ENCODE data around the gene TAB2.
A peak's percentile ranks its signal among the peaks of the same experiment; 100 is the strongest.

Gene TAB2

DNA sequence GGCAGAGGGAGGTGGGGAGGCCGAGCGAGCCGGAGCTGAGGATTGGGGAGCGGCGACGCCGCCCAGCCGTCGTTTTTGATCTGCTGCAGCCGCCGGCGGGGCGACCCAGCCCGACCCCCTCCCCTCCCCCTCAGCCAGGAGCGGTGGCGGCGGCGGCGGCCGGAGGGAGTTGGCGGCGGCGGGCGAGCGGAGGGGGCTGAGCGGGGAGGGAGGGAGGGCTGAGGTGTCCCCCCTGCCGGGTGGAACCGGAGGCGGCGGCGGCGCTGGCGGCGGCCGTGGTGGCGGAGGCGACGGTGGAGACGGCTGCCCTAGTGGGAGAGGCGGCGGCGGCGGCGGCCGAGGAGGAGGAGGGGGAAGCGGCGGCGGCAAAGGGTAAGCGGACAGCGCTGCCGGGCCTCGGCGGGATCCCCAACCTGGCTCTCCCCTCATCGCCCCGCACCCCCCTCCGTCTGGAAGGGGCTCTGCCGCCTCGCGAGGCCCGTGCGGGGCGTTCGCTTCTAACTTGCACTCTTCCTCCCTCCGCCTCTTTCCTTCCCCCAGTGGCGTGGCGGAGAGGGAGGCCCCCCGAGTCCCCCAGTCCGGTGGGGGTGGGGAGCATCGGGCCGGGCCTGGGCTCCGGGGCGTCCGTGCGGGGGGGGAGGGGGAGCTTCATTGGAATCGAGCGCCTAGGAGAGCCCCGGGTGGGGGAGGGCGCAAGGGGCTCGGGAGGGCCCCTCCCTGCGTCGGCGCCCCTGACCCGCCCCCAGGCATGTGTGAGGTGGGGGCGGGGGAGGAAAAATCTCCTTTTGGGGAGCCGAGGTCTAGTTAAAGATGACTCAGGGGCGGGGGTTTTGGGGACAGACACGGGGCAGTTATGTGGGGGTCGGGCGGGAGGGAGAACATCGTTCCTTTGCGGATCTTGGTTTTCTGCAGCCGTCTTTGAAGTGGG lies at the start of gene TAB2:
Gene TAB2, plus strand, starts transcription at position 69 of the 928 bp plus-strand sequence. CDS start 52,286 bp downstream, outside the sequence.
- peak; percentile 62 for DNase-seq (ENCODE audit: low read depth)

GRCh38 chr6:149268146-149268545 lies 49.4 kb upstream of the TAB2 start:
- DNase-seq (ENCODE audit: low read depth): no peak

- DNase-seq (ENCODE audit: low read depth): no peak
Measured at GRCh38 chr6:149268768-149269167, 48.7 kb upstream of the TAB2 start.

GRCh38 chr6:149270616-149271015 lies 46.9 kb upstream of the TAB2 start:
- no peak for DNase-seq (ENCODE audit: low read depth)

DNA sequence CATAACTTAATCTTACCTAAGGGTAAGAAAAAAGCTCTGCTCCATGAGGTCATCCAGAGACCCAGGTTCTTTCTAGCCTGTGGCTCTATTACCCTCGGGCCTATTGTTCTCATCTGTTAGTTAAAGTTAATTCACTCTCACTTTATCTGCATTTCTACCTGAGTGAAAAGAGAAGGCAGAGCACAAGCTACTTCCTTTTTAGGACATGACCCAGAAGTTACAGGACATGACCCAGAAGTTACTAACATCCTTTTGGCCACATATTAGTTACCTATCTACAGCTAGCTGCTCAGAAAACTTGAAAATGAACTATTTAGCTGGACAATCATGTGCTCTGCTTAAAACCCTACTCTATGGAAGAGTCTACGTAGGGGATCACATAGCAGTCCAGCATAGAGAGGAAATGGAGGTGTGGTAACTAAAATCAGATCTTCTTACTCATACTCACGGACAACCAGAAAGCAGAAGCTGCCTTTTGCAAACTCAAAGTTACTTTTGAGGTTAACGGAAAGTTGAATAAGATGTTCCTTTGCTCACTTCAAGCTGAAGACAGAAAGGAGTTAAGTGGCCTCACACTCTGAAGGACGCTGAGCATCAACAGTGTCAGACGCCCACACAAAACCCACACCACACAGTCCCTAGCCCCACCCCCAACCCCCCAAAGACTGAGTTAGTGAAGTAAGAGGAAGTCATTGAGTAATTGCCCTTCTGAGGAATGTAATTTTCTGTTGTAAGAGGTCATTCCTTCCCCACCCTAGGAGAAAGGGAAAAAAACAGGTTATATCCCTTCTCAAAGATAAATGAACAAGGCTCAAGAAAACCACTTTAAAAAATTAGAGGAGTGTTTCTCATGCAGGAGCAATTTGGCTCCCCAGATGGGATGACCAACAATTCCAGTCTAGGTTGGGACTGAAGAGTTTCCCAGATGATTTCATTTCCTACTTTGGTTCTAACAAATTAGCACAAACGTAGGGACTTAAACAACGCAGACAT lies 45.9 kb upstream of the TAB2 start:
- DNase-seq (ENCODE audit: low read depth): peak; percentile 6

DNA sequence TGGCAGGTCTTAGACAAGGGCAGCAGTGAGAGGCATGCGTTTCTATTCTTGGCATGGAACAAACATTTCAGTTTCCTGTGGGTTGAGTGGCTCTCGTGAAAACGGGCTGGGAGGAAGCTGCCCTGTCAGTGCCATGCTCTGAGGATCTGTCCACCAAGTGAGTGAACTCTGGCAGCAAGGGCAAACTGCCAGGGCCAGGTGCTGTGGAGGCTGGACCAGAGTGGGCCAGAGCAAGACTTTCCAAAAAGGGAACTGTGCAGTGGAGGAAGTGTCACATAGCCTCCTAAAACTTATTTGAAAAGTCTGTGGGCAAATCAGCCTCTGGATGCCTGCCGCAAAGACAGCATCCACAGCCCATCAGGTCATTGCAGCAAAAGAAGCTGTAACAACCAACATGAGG lies 44.2 kb upstream of the TAB2 start:
- DNase-seq (ENCODE audit: low read depth): no peak

DNA sequence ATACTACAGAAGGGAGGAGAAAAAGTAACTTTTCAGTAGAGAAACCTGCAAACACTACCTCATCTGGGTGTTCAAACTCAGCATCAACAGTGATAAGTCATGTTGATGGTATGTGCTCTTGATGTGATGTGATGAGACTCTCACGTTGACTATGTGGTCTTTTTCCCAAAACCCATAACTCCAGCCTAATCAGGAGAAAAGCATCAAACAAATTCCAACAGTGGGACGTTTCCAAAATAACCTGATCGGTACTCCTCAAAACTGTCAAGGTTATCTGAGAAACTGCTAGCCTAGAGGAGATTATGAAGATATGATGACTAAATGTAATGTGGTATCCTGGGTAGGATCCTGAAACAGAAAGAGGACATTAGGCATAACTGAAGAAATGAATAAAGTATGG lies 41.9 kb upstream of the TAB2 start:
- no peak for DNase-seq (ENCODE audit: low read depth)

- DNase-seq (ENCODE audit: low read depth): no peak
Measured at GRCh38 chr6:149277621-149278020, 39.9 kb upstream of the TAB2 start.

GRCh38 chr6:149278997-149279396 lies 38.5 kb upstream of the TAB2 start:
- DNase-seq (ENCODE audit: low read depth): no peak

- DNase-seq (ENCODE audit: low read depth): no peak
Measured at GRCh38 chr6:149284904-149285303, 32.6 kb upstream of the TAB2 start.

DNA sequence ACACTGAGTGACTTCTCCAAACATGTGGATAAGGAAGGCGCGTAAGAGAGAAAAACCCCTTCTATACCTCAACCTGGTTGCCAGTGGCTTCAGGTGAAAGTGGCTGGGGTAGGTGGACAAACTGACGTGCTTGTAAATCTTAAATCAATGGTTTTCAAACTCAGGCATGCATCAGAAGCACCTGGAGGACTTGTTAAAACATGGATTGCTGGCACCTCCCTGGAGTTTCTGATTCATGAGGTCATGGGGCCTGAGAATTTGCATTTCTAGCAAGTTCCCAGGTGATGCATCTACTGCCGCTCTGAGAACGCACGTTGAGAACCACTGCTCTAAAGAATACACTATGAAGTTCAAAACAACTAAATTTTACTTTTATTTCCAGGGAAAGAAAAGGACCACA lies 31.9 kb upstream of the TAB2 start:
- no peak for DNase-seq (ENCODE audit: low read depth)

- no peak for DNase-seq (ENCODE audit: low read depth)
Measured at GRCh38 chr6:149286905-149287304, 30.6 kb upstream of the TAB2 start.

DNA sequence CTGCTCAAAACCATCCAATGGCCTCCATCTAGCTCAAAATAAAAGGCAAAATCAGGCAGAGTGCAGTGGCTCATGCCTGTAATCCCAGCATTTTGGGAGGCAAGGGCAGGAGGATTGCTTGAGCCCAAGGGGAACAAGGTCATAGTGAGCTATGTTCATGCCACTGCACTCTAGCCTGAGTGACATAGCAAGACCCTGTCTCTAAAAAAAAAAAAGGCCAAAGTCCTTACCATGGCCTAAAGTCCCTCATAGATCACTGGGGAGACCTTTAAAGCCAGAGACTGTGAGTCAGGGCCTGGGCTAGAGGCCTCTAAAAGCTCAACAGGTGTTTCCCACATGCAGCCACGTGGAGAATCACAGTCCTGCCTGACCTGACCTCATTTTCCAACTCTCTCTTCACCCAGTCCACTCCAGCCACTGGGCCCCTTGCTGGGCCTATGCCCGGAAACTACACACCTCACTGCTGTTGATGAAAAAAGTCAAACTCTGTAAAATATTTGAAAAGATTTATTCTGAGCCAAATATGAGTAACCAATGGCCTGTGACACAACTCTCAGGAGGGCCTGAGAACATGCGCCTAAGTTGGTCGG lies 28.2 kb upstream of the TAB2 start:
- DNase-seq (ENCODE audit: low read depth): no peak

- DNase-seq (ENCODE audit: low read depth): no peak
Measured at GRCh38 chr6:149289966-149290365, 27.5 kb upstream of the TAB2 start.

- no peak for DNase-seq (ENCODE audit: low read depth)
Measured at GRCh38 chr6:149293244-149293643, 24.3 kb upstream of the TAB2 start.

GRCh38 chr6:149300563-149300962 lies 16.9 kb upstream of the TAB2 start:
- no peak for DNase-seq (ENCODE audit: low read depth)

GRCh38 chr6:149302723-149303122 lies 14.8 kb upstream of the TAB2 start:
- DNase-seq (ENCODE audit: low read depth): no peak

DNA sequence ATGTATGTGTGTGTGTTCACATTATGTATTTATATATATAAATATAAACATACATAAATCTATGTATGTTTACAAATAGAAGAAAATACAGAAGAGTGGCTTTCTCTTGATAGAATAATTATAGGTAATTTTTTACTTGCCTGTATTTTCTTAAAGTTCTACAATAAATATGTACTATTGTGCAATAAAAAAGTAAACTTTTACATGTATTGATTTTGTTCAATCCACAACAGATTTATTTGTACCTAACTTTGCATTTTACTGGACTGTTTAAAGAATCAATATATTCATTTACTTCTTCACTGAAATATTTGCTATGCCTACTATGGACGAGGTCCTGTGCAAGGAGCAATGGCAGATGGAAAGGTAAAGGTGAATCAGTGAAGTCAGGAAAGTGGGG lies 14.0 kb upstream of the TAB2 start:
- DNase-seq (ENCODE audit: low read depth): no peak

DNA sequence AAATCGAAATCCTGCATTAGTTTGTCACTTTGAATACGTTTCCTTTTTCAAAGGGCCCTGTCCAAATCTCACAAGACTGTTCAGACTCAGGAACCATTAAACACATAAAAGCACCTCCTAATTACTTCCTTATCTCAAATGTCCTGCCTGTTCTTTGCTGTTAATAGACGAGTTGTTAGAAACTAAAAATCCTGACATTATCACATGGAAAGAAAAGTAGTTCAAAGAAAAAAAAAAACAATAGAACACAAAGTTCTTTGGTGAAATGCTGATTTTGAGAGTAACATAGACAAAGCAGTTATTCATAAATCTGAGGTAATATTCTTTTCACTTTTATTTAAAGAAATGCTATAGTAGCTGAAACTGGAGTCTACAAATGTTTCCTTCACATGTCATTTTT lies 12.1 kb upstream of the TAB2 start:
- DNase-seq (ENCODE audit: low read depth): no peak

GRCh38 chr6:149306967-149307366 lies 10.5 kb upstream of the TAB2 start:
- no peak for DNase-seq (ENCODE audit: low read depth)

- no peak for DNase-seq (ENCODE audit: low read depth)
Measured at GRCh38 chr6:149311293-149311692, 6.2 kb upstream of the TAB2 start.

GRCh38 chr6:149311766-149312165 lies 5.7 kb upstream of the TAB2 start:
- DNase-seq (ENCODE audit: low read depth): no peak

Measured in activated T-helper 1 cell treated with Interleukin-2 at 50 U/mL for 16 hours (primary cell).